MCF 10A (cell line): ENCODE results near the gene IMMP2L. TPM values are rescaled to one million over a fixed set of nuclear protein-coding genes. Genes with fewer than 3 reads are reported as not detected.

Experiments used
- BruUV-seq: library from RNA; stranded (reverse); fragments of 400-500 nt; replicated peaks from 2 replicates; lab custom pipeline; 2021; lab: Mats Ljungman, UMichigan
- CTCF ChIA-PET: fragments of 300-600 bp; sonication (Branson Sonifier 250); formaldehyde crosslinking; extraction: SDS; loops from one replicate; lab custom pipeline; 2021; ENCODE audit warnings: antibody characterized with exemption, inconsistent platforms; lab: Yijun Ruan, JAX
- POLR2A ChIA-PET: fragments of 300-600, 350-650 bp; sonication (Branson Sonifier 250); formaldehyde crosslinking; extraction: SDS; loops from one replicate; lab custom pipeline; 2020; ENCODE audit warnings: antibody characterized with exemption, inconsistent platforms; lab: Yijun Ruan, JAX
- DNase-seq: peaks from one replicate; pipeline ENCODE4 v3.0.0-alpha.2; 2018; ENCODE audit not compliant: unreplicated experiment
- H3K27ac Mint-ChIP-seq: one replicate; pipeline ENCODE4 v1.8.0; 2022; ENCODE audit warnings: mild to moderate bottlenecking, low read depth, mixed read lengths; ENCODE audit not compliant: unreplicated experiment
- H3K27me3 Mint-ChIP-seq: one replicate; pipeline ENCODE4 v1.8.0; 2022; ENCODE audit warnings: mixed read lengths; ENCODE audit not compliant: insufficient read depth, unreplicated experiment
- H3K36me3 Mint-ChIP-seq: one replicate; pipeline ENCODE4 v1.8.0; 2022; ENCODE audit warnings: mild to moderate bottlenecking, moderate library complexity, mixed read lengths; ENCODE audit not compliant: insufficient read depth, unreplicated experiment
- H3K4me1 Mint-ChIP-seq: one replicate; pipeline ENCODE4 v1.8.0; 2022; ENCODE audit warnings: mixed read lengths; ENCODE audit not compliant: insufficient read depth, unreplicated experiment
- H3K4me3 Mint-ChIP-seq: one replicate; pipeline ENCODE4 v1.8.0; 2022; ENCODE audit warnings: mild to moderate bottlenecking, moderate library complexity, mixed read lengths; ENCODE audit not compliant: unreplicated experiment
- H3K9me3 Mint-ChIP-seq: one replicate; pipeline ENCODE4 v1.8.0; 2022; ENCODE audit warnings: mixed read lengths; ENCODE audit not compliant: unreplicated experiment
- CTCF ChIP-seq: fragments of 200-600 bp; IDR thresholded peaks from one replicate; pipeline ENCODE4 v1.8.0; 2022; ENCODE audit warnings: antibody characterized with exemption, mild to moderate bottlenecking; ENCODE audit not compliant: unreplicated experiment
- intact Hi-C: fragments of 100-400 bp; cut with micrococcal nuclease; formaldehyde crosslinking; loops from 2 replicates; pipeline ENCODE4 v1.14.1; 2022
- total RNA-seq: library from RNA; stranded (reverse); gene quantifications from 2 replicates; pipeline ENCODE4 v1.2.3, GENCODE V29; 2022

IMMP2L gene
- total RNA-seq, 1 experiment from 2014 or later, result 23.7 TPM

GRCh38 chr7:111175908-111176441 lies 386.3 kb downstream of the IMMP2L start:
- Mint-ChIP-seq H3K4me1 (peaks cover 5% of the 10 kb centered on the region), H3K27ac (no peak overlapping the region), H3K9me3 (peaks cover 8% of the 10 kb centered on the region), H3K4me3 (no peak overlapping the region), H3K27me3 (no peaks in the 10 kb centered on the region), H3K36me3 (no peaks in the 10 kb centered on the region)
- ChIA-PET CTCF (no interaction called here), POLR2A (interaction anchor here (0.7 to 1.0 kb wide), 2 partner anchors 11 to 228 kb away, joined by 3 read pairs; no protein-coding TSS in a partner anchor)
- TF ChIP-seq CTCF, result no peak
- no TSS peak for BruUV-seq
- intact Hi-C loops, result no loop called here
- DNase-seq, result no peak

GRCh38 chr7:111174510-111174909 lies 387.8 kb downstream of the IMMP2L start:
- POLR2A ChIA-PET, result no interaction called here

GRCh38 chr7:111173990-111174389 lies 388.3 kb downstream of the IMMP2L start:
- Mint-ChIP-seq H3K4me1 (peaks cover 5% of the 10 kb centered on the region), H3K9me3 (peaks cover 8% of the 10 kb centered on the region), H3K36me3 (no peaks in the 10 kb centered on the region), H3K4me3 (no peak overlapping the region), H3K27ac (no peak overlapping the region), H3K27me3 (no peaks in the 10 kb centered on the region)
- no TSS peak for BruUV-seq
- intact Hi-C loops, result no loop called here
- DNase-seq, result no peak
- POLR2A ChIA-PET, result no interaction called here
- CTCF ChIA-PET, result no interaction called here
- TF ChIP-seq CTCF, result no peak

More at GRCh38 chr7:111174510-111174909, 387.8 kb downstream of the IMMP2L start:
- no TSS peak for BruUV-seq
- Mint-ChIP-seq H3K36me3 (no peaks in the 10 kb centered on the region), H3K9me3 (peaks cover 8% of the 10 kb centered on the region), H3K27me3 (no peaks in the 10 kb centered on the region), H3K4me1 (peaks cover 5% of the 10 kb centered on the region), H3K4me3 (no peak overlapping the region), H3K27ac (no peak overlapping the region)
- intact Hi-C loops, result no loop called here
- DNase-seq, result no peak
- TF ChIP-seq CTCF, result no peak
- CTCF ChIA-PET, result no interaction called here

- H3K27me3 Mint-ChIP-seq, result no peaks in the 10 kb centered on the region
- TF ChIP-seq CTCF, result no peak
- H3K27ac Mint-ChIP-seq, result no peak overlapping the region
- POLR2A ChIA-PET, result no interaction called here
- intact Hi-C loops, result no loop called here
- peaks cover 5% of the 10 kb centered on the region for H3K4me1 Mint-ChIP-seq
- BruUV-seq, result no TSS peak
- DNase-seq, result no peak
- no peaks in the 10 kb centered on the region for H3K36me3 Mint-ChIP-seq
- CTCF ChIA-PET, result no interaction called here
- H3K4me3 Mint-ChIP-seq, result no peak overlapping the region
- peaks cover 8% of the 10 kb centered on the region for H3K9me3 Mint-ChIP-seq
These were observed 388.8 kb downstream of the IMMP2L start for GRCh38 chr7:111173528-111173927.
